Endothelial cell of umbilical vein (primary cell): ENCODE results near the gene TMEM266. TPM values are rescaled to one million over a fixed set of nuclear protein-coding genes. Genes with fewer than 3 reads are reported as not detected.

Experiments used
- BruUV-seq: library from RNA; stranded (reverse); fragments of 400-500 nt; replicated peaks from 2 replicates; lab custom pipeline; 2021; lab: Mats Ljungman, UMichigan
- CTCF ChIA-PET: fragments of 300-600, 350-600 bp; sonication (Branson Sonifier 250); formaldehyde crosslinking; loops from one replicate; lab custom pipeline; 2021; ENCODE audit warnings: antibody characterized with exemption, inconsistent platforms; lab: Charles Lee
- POLR2A ChIA-PET: fragments of 300-600, 350-600 bp; sonication (Branson Sonifier 250); formaldehyde crosslinking; loops from one replicate; lab custom pipeline; 2021; ENCODE audit warnings: antibody characterized with exemption, inconsistent platforms; lab: Charles Lee
- DNase-seq: peaks from one replicate; pipeline ENCODE4 v3.0.0-alpha.2; 2011; ENCODE audit warnings: low read depth, low spot score
- FAIRE-seq: peaks from 2 replicates; lab custom pipeline; 2011; peaks lifted over from hg19 to GRCh38; lab: Jason Lieb, UNC
- H2AFZ ChIP-seq: 2 replicates; pipeline ENCODE4 v1.6.0; 2012; ENCODE audit warnings: low read depth, low read length, control low read depth, inconsistent platforms
- H3K27ac ChIP-seq: 2 replicates; pipeline ENCODE4 v1.5.1; 2011; ENCODE audit warnings: low read depth, mild to moderate bottlenecking, control low read depth, low read length, moderate library complexity; ENCODE audit not compliant: insufficient read depth
- H3K27me3 ChIP-seq, 2 experiments: 2 replicates each; pipeline versions ENCODE4 v1.6.0 to v1.6.1; 2011; ENCODE audit warnings: low read length in 2 of 2, mixed read lengths in 1 of 2; ENCODE audit not compliant: control insufficient read depth in 2 of 2, insufficient read depth in 2 of 2
- H3K36me3 ChIP-seq, 2 experiments: 2 replicates in 1 of 2; 3 replicates in 1 of 2; pipeline ENCODE4 v1.5.1; 2011; ENCODE audit warnings: low read length in 2 of 2, mild to moderate bottlenecking in 1 of 2, moderate library complexity in 1 of 2; ENCODE audit not compliant: control insufficient read depth in 2 of 2, insufficient read depth in 2 of 2; ENCODE audit errors: extremely low read depth in 1 of 2
- H3K4me1 ChIP-seq: 3 replicates; pipeline ENCODE4 v1.5.1; 2011; ENCODE audit warnings: mild to moderate bottlenecking, low read length; ENCODE audit not compliant: control insufficient read depth, insufficient read depth; ENCODE audit errors: extremely low read depth
- H3K4me2 ChIP-seq: 2 replicates; pipeline ENCODE4 v1.6.1; 2011; ENCODE audit warnings: low read length, control low read depth, mixed read lengths; ENCODE audit not compliant: insufficient read depth
- H3K4me3 ChIP-seq, 3 experiments: fragments of 200-600 bp in 1 of 3; sonication (generic), shearing (Covaris generic) in 1 of 3; replicated peaks in 1 of 3; 2 replicates each; pipeline ENCODE4 v1.5.1; 2011 to 2016; ENCODE audit warnings: control low read depth in 3 of 3, low read length in 3 of 3, mild to moderate bottlenecking in 2 of 3, inconsistent platforms in 1 of 3, low read depth in 1 of 3, moderate library complexity in 1 of 3; ENCODE audit not compliant: insufficient read depth in 1 of 3
- H3K79me2 ChIP-seq: 2 replicates; pipeline ENCODE4 v1.6.0; 2012; ENCODE audit warnings: low read length, inconsistent platforms; ENCODE audit not compliant: control insufficient read depth, insufficient read depth
- H3K9ac ChIP-seq: replicated peaks from 2 replicates; pipeline ENCODE3; 2011; ENCODE audit warnings: low read length, control low read depth; ENCODE audit not compliant: insufficient read depth; ENCODE audit errors: extremely low read depth
- H3K9me1 ChIP-seq: replicated peaks from 3 replicates; pipeline ENCODE4 v1.6.0; 2011; ENCODE audit warnings: mild to moderate bottlenecking, low read length; ENCODE audit not compliant: control insufficient read depth, insufficient read depth; ENCODE audit errors: extremely low read depth
- H3K9me3 ChIP-seq: replicated peaks from 2 replicates; pipeline ENCODE4 v1.5.1; 2012; ENCODE audit warnings: low read length, inconsistent platforms; ENCODE audit not compliant: control insufficient read depth, insufficient read depth
- H4K20me1 ChIP-seq: replicated peaks from 2 replicates; pipeline ENCODE3; 2011; ENCODE audit warnings: mild to moderate bottlenecking, low read length; ENCODE audit not compliant: control insufficient read depth, insufficient read depth; ENCODE audit errors: extremely low read depth
- EZH2 ChIP-seq: IDR thresholded peaks from 2 replicates; pipeline ENCODE4 v1.6.1; 2012; ENCODE audit warnings: borderline replicate concordance, low read depth, mild to moderate bottlenecking, moderate library complexity, low read length, inconsistent platforms; ENCODE audit not compliant: severe bottlenecking
- FOS ChIP-seq: IDR thresholded peaks from 2 replicates; pipeline ENCODE4 v1.6.1; 2011; ENCODE audit warnings: mild to moderate bottlenecking, low read length, moderate library complexity, borderline replicate concordance; ENCODE audit not compliant: insufficient read depth
- GATA2 ChIP-seq: IDR thresholded peaks from 2 replicates; pipeline ENCODE4 v1.7.0; 2011; ENCODE audit warnings: low read depth, mild to moderate bottlenecking, moderate library complexity, mixed read lengths, low read length; ENCODE audit not compliant: insufficient read length, insufficient read depth
- JUN ChIP-seq: IDR thresholded peaks from 2 replicates; pipeline ENCODE4 v1.6.1; 2011; ENCODE audit warnings: borderline replicate concordance, low read depth; ENCODE audit not compliant: insufficient read length, insufficient read depth
- MYC ChIP-seq: IDR thresholded peaks from one replicate; pipeline ENCODE4 v1.6.1; 2011; ENCODE audit warnings: mild to moderate bottlenecking, low read depth, low read length
- POLR2A ChIP-seq: IDR thresholded peaks from 2 replicates; pipeline ENCODE4 v1.6.1; 2012; ENCODE audit warnings: low read depth, mild to moderate bottlenecking, control low read depth, low read length
- POLR2AphosphoS5 ChIP-seq: IDR thresholded peaks from 2 replicates; pipeline ENCODE4 v1.6.1; 2012; ENCODE audit warnings: low read depth, mild to moderate bottlenecking, control low read depth, low read length, moderate library complexity; ENCODE audit not compliant: insufficient read depth
- dilution Hi-C: fragments of 300-500 bp; cut with MboI; formaldehyde crosslinking; loops from one replicate; pipeline ENCODE4 v1.15.0; 2019; ENCODE audit warnings: low sequenced_read_pairs; ENCODE audit not compliant: extremely low pct_ligation_motif_present
- intact Hi-C: fragments of 100-400 bp; cut with micrococcal nuclease; formaldehyde crosslinking; loops from one replicate; pipeline ENCODE4 v1.10.0; 2022
- polyA plus RNA-seq, 4 experiments: library from polyadenylated mRNA; depleted of rRNA in 3 of 4; stranded (reverse) in 3 of 4; unstranded in 1 of 4; fragments of >200 nt; gene quantifications; 2 replicates each; pipeline versions ENCODE4 v1.2.1 to v1.2.3, GENCODE V29; 2011 to 2012; ENCODE audit warnings: missing spikeins in 1 of 4
- total RNA-seq: library from RNA; stranded (reverse); gene quantifications from 2 replicates; pipeline ENCODE4 v1.2.3, GENCODE V29; 2021
- TF ChIP-seq, protein P1 (sequence below): IDR thresholded peaks from 2 replicates; pipeline ENCODE4 v1.6.1; 2011; ENCODE audit not compliant: insufficient read depth, insufficient read length
- TF ChIP-seq, protein P2 (sequence below), 2 donors: IDR thresholded peaks; 1 replicate in 1 of 2; 2 replicates in 1 of 2; pipeline ENCODE4 v1.5.1; 2011; ENCODE audit warnings: low read length in 2 of 2, mild to moderate bottlenecking in 2 of 2, moderate library complexity in 2 of 2, control low read depth in 1 of 2, inconsistent platforms in 1 of 2, low read depth in 1 of 2; ENCODE audit not compliant: insufficient read depth in 1 of 2; ENCODE audit errors: extremely low read depth in 1 of 2

The TMEM266 gene
- total and polyA plus RNA-seq, 2 donors (not counting 3 experiments of a cell fraction or from before 2014, with no cell fraction given), result not detected

DNA sequence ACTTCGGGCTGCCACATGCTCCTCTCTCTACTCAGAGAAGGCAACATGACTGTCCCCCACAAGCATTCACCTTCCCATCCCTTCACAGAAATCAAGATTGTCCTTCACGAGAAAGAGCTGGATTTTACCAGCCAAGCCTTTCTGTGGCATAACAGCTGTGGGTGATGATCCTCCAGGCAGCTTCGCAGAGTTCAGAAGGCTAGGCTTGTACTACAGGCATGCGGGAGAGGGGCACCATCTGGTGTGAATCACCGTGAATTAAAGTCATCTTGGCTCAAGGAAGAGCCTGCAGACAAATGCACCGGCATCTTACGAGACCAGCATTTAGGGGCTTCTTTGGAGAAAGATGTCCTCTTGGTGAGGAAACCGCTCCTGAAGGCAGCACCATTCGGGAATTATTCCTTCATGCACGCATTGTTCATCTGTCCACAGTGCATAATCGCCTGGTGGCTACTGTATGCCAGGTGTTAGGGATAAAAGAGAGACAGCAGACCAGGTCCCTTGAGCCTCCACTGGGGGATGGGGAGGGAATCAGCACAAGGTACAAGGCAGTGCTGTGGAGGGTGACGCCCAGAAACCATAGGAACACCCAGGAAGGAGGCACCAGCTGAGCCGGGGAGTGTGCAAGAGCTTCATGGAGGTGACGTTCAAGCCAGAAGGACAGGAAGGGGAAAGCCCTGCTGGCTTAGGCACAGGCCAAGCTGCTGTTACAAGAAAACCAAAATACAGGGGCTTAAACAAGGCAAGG, 108.6 kb downstream of the TMEM266 start:
- H3K4me2 ChIP-seq, result no peak overlapping the region
- POLR2A ChIA-PET, result no interaction called here
- no peak overlapping the region for H3K4me3 ChIP-seq
- H3K79me2 ChIP-seq, result no peaks in the 10 kb centered on the region
- no peaks in the 10 kb centered on the region for H3K36me3 ChIP-seq
- no peaks in the 10 kb centered on the region for H3K4me1 ChIP-seq
- intact Hi-C loops (no loop called here), dilution Hi-C loops (no loop called here)
- H3K9me3 ChIP-seq, result no peaks in the 10 kb centered on the region
- DNase-seq, result no peak
- H3K27ac ChIP-seq, result no peak overlapping the region
- H3K9ac ChIP-seq, result no peak overlapping the region
- no peak for FAIRE-seq
- no TSS peak for BruUV-seq
- CTCF ChIA-PET, result interaction anchor here (1.0 to 3.8 kb wide), 3 partner anchors 10 to 18 kb away, joined by 3 to 11 read pairs (median 3); no protein-coding TSS in a partner anchor
- H3K9me1 ChIP-seq, result no peaks in the 10 kb centered on the region
- TF ChIP-seq, protein P1, sequence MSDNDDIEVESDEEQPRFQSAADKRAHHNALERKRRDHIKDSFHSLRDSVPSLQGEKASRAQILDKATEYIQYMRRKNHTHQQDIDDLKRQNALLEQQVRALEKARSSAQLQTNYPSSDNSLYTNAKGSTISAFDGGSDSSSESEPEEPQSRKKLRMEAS, result no peak
- TF ChIP-seq MYC (no peak), FOS (no peak), JUN (no peak), POLR2AphosphoS5 (no peak), GATA2 (no peak), EZH2 (no peak), POLR2A (no peak)
- TF ChIP-seq, protein P2, sequence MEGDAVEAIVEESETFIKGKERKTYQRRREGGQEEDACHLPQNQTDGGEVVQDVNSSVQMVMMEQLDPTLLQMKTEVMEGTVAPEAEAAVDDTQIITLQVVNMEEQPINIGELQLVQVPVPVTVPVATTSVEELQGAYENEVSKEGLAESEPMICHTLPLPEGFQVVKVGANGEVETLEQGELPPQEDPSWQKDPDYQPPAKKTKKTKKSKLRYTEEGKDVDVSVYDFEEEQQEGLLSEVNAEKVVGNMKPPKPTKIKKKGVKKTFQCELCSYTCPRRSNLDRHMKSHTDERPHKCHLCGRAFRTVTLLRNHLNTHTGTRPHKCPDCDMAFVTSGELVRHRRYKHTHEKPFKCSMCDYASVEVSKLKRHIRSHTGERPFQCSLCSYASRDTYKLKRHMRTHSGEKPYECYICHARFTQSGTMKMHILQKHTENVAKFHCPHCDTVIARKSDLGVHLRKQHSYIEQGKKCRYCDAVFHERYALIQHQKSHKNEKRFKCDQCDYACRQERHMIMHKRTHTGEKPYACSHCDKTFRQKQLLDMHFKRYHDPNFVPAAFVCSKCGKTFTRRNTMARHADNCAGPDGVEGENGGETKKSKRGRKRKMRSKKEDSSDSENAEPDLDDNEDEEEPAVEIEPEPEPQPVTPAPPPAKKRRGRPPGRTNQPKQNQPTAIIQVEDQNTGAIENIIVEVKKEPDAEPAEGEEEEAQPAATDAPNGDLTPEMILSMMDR (IDR thresholded peaks at IDR 0.05; ENCODE audit: extremely low read depth in 1 of 2, insufficient read depth in 1 of 2, low read depth in 1 of 2, low read length in 2 of 2), result no peak
- no peak overlapping the region for H2AFZ ChIP-seq
- H4K20me1 ChIP-seq, result no peaks in the 10 kb centered on the region
- H3K27me3 ChIP-seq, result no peaks in the 10 kb centered on the region
